Measurements from ENCODE around the gene NALF2. TPM values are rescaled to one million over a fixed set of nuclear protein-coding genes. Genes with fewer than 3 reads are reported as not detected.

NALF2 gene
- total RNA-seq, 1 donor from 2014 or later = not detected

DNA sequence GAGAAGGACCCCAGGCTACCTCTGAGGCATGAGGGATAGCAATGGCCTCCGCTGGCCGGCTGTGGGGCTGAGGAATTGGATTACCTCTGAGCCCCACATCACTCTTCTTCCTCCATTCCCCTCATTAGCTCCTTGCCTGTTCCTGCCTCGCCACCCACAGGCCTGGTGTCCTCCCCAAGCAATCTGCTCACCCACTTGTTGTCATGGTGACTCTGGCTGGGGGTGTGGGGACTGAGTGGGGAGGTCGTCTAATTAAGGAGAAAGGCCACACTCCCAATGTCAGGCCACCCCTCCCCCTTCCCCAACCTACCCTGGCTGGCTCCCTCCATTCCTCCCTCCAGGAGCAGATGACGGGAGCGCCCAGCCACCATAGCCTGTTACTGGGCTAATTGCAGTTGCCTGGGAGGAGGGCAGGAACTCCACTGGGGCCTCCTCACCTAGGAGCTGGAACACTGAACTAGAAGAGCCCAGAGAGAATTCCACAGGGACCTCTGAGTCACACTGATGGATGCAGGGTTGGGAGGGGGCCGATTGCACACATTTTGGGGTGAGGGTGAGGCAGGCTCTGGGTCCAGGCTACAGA, 20.7 kb downstream of the NALF2 start:
- Mint-ChIP-seq H3K4me3 (ENCODE audit: unreplicated experiment) (no peak overlapping the region), H3K4me1 (ENCODE audit: low read depth) (no peaks in the 10 kb centered on the region), H3K27ac (ENCODE audit: unreplicated experiment) (no peak overlapping the region), H3K27me3 (ENCODE audit: low read depth) (peaks cover 5% of the 10 kb centered on the region), H3K9me3 (ENCODE audit: low read depth) (peaks cover 11% of the 10 kb centered on the region), H3K36me3 (ENCODE audit: low read depth) (no peaks in the 10 kb centered on the region)
- no peak for TF ChIP-seq CTCF (IDR thresholded peaks at IDR 0.05)
- DNase-seq (ENCODE audit: low spot score) = no peak

- peaks cover 13% of the 10 kb centered on the region for H3K9me3 Mint-ChIP-seq (ENCODE audit: low read depth)
Observed at GRCh38 chrX:69530306-69530705, 26.2 kb downstream of the NALF2 start.

GRCh38 chrX:69531031-69531755, 27.1 kb downstream of the NALF2 start:
- no peaks in the 10 kb centered on the region for H3K4me1 Mint-ChIP-seq (ENCODE audit: low read depth)
- no peaks in the 10 kb centered on the region for H3K36me3 Mint-ChIP-seq (ENCODE audit: low read depth)
- no peak for DNase-seq (ENCODE audit: low spot score)
- H3K4me3 Mint-ChIP-seq (ENCODE audit: unreplicated experiment) = no peak overlapping the region
- no peak for TF ChIP-seq CTCF (IDR thresholded peaks at IDR 0.05)
- peaks cover 5% of the 10 kb centered on the region for H3K27me3 Mint-ChIP-seq (ENCODE audit: low read depth)
- peaks cover 13% of the 10 kb centered on the region for H3K9me3 Mint-ChIP-seq (ENCODE audit: low read depth)
- no peak overlapping the region for H3K27ac Mint-ChIP-seq (ENCODE audit: unreplicated experiment)

More at GRCh38 chrX:69530306-69530705, 26.2 kb downstream of the NALF2 start:
- H3K4me3 Mint-ChIP-seq (ENCODE audit: unreplicated experiment) = no peak overlapping the region
- no peak overlapping the region for H3K27ac Mint-ChIP-seq (ENCODE audit: unreplicated experiment)
- peaks cover 5% of the 10 kb centered on the region for H3K27me3 Mint-ChIP-seq (ENCODE audit: low read depth)
- no peak for DNase-seq (ENCODE audit: low spot score)
- H3K36me3 Mint-ChIP-seq (ENCODE audit: low read depth) = no peaks in the 10 kb centered on the region
- no peak for TF ChIP-seq CTCF (IDR thresholded peaks at IDR 0.05)
- no peaks in the 10 kb centered on the region for H3K4me1 Mint-ChIP-seq (ENCODE audit: low read depth)

GRCh38 chrX:69535661-69536060, 31.5 kb downstream of the NALF2 start:
- H3K9me3 Mint-ChIP-seq (ENCODE audit: low read depth) = peaks cover 10% of the 10 kb centered on the region

More at GRCh38 chrX:69535661-69536060, 31.5 kb downstream of the NALF2 start:
- Mint-ChIP-seq H3K4me3 (ENCODE audit: unreplicated experiment) (no peak overlapping the region), H3K27ac (ENCODE audit: unreplicated experiment) (no peak overlapping the region), H3K27me3 (ENCODE audit: low read depth) (no peaks in the 10 kb centered on the region), H3K36me3 (ENCODE audit: low read depth) (no peaks in the 10 kb centered on the region), H3K4me1 (ENCODE audit: low read depth) (peaks cover 3% of the 10 kb centered on the region)
- no peak for DNase-seq (ENCODE audit: low spot score)
- TF ChIP-seq CTCF (IDR thresholded peaks at IDR 0.05) = no peak
